COLO829 (cell line): ENCODE data around the gene NFKBIA.
"Not testable (repeated sequence)": the region's sequence is repeated elsewhere in the genome, so short reads cannot be mapped to it uniquely, and the experiment has no call there.

Experiments used
- DNase-seq: peaks from one replicate; pipeline ENCODE4 v3.0.0; 2012; ENCODE audit warnings: low spot score

NFKBIA gene

GRCh38 chr14:35408026-35408425, 3.5 kb upstream of the NFKBIA start:
- no peak for DNase-seq

GRCh38 chr14:35407306-35407630, 2.7 kb upstream of the NFKBIA start:
- DNase-seq = no peak

DNA sequence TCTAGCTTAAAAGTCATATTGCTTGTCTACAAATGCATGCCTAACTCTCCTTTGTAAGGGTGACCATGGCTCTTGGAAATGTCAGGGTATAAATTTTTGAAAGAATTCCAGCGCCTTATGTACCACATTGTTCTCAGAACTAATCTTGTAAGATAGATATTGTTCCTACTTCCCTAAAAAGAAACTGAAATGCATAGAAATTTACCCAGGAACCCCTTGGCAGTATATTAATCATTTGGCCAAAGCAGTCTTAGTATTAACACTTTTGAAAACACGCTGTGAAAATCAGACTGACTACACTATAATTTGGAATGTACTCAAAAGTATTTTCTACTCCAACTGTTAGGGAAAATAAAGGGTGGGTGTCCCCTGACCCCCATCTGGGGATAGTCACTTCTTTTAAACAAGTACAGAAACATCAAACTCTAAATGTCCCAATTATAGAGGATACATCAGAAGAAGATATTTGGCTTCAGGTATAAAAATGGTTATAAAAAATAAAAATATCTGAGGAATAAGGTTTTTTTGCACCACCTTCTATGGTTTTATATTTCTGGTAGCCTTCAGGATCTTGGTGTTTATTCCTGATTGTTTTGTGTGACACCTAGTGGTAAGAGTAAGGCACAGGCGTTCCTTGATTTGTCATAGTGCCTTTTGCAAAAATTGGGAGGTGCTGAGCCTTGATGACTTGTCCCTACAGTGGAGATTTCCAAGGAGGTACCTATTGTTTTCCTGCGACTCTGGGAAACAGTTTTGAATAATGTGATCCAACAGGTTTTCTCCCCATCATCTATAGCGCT, 2.2 kb upstream of the NFKBIA start:
- DNase-seq = peak; percentile 84

DNA sequence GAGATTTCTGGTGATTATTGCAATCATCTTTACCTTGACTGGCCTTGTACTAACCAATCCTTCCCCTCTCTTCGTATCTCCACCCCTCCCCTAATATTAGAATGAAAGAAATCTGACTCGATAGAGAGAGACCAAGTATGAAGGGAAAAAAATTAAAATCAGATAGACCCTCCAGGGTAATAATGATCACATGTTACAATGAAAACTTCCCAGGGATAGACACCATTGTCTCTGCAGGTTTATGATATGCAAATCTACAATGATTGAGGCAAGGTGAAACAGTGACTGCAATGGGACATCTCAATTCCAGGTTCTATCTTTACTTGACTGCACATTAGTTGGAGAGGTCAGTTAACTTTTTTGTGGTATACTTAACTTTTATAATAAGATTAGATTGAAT, 1.5 kb upstream of the NFKBIA start:
- no peak for DNase-seq

GRCh38 chr14:35405304-35405996, 901 bp upstream of the NFKBIA start:
- no peak for DNase-seq

- DNase-seq = peak; percentile 78
Measured at GRCh38 chr14:35403603-35404448, 723 bp downstream of the NFKBIA start.

GRCh38 chr14:35403114-35403602, 1.4 kb downstream of the NFKBIA start:
- DNase-seq = no peak

DNA sequence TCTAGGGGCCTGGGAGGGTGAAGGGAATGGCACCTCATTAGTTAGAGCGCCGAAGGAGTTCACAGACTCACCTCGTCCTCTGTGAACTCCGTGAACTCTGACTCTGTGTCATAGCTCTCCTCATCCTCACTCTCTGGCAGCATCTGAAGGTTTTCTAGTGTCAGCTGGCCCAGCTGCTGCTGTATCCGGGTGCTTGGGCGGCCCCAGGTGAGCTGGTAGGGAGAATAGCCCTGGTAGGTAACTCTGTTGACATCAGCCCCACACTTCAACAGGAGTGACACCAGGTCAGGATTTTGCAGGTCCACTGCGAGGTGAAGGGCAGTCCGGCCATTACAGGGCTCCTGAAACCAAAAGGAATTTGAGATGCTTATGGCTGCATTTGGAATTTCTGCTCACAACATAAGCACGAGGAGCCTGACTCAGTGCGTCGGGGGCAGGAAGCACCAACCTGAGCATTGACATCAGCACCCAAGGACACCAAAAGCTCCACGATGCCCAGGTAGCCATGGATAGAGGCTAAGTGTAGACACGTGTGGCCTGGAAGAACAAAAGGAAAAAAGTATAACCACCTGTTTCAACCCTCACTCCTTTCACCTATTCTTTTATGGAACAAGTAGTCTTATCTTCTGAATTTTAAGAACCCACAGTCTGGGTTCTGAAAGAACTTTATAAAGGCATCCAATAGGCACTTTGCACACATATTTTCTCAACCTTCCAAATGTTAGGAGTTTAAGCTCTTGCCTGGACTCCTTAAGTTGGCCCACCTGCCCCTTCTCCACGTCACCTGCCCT, 2.0 kb downstream of the NFKBIA start:
- DNase-seq = no peak

GRCh38 chr14:35401422-35402265, 2.9 kb downstream of the NFKBIA start:
- no peak for DNase-seq

DNA sequence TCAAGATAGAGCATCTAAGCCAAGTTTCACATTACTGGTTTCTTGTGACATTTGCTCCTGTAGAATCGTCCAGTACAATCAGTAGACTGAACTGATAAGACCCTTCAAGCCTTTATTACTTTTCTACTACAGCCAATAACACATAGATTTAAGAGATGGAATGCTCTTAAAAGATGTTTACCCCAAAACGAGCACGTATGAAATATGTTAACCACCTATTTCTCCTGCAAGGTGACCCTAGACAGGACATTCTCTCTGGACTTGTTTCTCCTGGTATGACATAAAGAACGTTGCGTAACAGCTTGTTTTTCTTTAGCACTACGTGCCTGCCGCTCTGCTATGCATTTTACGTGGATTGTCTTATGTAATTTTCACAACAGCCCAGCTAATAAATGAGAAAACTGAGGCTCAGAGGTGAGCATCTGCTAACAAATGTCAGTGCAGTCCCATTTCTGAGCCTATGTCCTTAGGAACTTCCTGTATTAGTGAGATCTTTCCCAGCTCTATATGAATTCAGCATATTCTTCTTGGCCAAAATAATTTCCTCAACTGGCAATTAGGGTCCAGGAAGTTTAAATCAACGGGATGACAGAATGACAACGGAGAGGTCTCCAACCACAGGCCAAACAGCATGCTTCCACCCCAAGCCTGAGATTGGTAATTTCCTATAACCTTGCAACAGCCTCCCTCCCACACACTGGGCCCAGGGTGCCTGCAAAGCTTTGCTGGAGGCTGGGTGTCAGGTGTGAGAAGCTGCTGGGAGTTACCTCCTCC, 3.7 kb downstream of the NFKBIA start:
- DNase-seq = no peak

DNA sequence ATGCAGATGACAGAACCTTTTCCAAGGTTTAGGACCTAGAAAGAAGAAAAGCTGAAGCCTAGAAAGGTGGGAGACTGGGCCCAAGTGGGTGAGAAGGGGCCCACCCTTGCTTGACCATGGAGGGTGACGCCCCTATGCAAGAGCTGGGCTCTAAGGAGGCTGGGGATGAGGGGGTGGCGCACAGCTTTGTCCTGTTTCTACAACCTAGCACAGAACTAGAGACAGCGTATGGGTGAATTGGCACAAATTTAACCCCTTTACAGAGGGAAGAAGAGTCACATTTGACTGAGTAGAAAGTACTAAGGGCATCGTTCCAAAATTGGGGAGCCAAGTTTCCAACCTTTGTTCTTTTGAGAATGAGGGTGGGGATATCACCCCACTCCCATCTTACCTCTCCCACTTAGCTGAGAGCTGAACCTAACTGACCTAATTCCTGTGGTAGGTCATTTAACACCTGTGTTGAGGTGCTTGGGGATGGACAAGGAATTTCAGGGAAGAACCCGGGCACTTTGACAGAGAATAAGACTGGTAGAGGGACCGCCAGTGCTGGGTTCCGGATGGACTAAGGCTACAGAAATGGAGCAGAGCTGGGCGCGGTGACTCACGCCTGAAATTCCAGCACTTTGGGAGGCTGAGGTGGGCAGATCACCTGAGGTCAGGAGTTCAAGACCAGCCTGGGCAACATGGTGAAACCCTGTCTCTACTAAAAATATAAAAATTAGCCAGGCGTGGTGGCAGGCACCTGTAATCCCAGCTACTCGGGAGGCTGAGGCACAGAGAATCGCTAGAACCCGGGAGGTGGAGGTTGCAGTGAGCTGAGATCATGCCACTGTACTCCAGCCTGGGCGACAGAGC, 5.2 kb downstream of the NFKBIA start:
- DNase-seq = no peak

DNA sequence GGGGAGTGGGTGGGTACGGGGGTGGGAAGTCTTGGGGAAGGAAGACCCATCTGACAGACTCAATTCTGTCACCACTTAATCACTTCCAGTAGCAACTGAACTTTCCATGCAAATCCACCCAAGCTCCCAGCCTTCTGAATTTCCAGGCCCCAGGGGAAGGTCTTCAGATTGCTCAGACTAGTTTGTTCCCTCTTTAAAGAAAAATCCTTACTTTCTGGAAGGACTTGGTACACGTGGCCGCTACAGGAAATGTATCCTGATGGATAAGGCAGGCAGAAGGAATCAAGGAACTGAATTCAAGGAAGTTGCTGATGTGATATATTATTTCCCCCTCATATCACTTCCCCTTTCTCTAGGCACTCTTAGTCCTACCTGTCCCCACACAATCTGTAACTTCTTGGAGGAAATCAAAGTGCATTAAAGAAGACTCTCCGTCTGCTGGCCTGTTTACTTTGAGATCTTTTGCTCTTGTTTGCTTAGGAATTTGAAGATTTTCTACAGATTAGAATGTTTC, 6.4 kb downstream of the NFKBIA start:
- no peak for DNase-seq

GRCh38 chr14:35396610-35397009, 7.9 kb downstream of the NFKBIA start:
- DNase-seq = not testable (repeated sequence)

DNA sequence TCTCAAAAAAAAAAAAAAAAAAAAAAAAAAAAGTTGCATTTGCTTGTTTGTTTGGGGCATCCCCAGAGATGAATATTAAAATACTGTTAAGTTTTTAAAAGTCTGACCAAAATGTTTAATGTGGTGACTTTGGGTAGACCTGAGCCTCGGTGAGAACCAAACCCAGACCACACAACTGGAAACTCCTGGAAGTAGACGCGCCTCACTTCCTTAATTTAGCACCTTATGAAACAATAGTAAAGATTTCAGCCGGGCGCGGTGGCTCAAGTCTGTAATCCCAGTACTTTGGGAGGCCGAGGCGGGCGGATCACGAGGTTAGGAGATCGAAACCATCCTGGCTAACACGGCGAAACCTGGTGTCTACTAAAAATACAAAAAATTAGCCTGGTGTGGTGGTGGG, 9.3 kb downstream of the NFKBIA start:
- no peak for DNase-seq

DNA sequence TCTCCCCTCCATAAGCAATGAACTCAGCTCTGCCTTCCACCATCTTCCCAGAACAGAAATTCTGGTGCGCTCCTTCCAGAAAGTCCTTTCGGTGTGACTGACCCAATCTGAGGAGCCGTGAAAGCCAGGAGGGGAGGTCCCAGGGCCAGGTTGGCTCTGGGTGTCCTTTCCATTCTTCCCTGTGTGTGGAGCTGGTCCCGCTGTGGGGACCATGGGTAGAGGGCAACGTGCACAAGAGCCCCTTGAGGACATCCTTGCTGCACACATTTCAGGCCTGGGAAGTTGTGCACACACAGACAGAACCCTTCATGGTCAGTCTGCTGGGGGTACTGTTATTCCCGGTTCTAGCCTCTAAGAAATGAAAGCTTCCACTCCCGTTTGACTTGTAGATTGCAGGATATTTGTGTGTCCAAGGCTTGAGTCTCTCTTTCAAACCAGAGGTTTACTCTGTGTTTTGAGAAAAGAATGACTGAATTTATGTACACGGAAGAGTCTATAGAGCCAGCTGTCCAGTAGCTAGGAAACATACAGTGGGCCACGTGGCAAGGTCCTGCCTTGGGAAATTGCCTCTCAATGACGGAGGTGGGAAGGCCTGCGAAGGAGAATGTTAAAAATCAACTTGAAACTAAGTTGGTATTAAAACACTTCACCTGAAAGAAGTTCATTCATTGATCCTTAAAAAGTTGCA, 10.1 kb downstream of the NFKBIA start:
- no peak for DNase-seq

DNA sequence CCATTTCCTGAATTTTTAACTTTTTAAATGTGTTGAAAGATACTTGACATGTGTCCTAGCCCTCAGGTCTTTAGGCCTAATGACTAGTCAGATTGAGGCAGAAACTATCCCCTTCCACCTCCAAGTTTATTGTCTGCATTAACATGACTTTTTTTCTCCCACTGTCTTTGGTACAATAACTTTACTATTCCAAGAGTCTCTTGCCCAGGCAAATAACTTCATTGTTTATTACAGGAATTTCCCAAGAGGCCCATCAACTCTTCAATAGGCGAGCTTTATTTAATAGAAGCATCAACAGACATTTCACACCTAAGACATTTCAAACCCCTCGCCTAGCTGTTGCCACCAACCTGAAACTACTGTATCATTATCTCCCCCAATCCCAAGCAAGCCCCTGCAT, 10.7 kb downstream of the NFKBIA start:
- peak; percentile 65 for DNase-seq

DNA sequence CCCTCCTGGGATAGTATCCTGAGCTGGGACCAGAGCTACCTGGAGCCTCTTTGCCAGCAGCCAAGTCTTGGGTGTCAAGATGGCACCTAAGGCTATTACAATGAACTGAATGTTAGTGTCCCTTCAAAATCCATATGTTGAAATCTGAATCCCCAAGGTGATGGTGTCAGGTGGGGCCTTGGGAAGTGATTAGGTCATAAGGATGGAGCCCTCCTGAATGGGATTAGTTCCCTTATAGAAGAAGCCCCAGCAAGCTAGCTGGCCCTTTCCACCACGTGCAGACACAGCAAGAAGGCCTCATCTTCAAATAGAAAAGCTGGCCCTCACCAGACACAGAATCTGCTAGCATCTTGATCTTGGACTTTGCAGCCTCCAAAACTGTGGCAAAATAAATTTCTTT, 12.4 kb downstream of the NFKBIA start:
- no peak for DNase-seq

- no peak for DNase-seq
Measured at GRCh38 chr14:35391388-35391710, 13.2 kb downstream of the NFKBIA start.
